HCEC 1CT (cell line): Measurements from ENCODE around the gene UFSP2.
"Not testable (repeated sequence)": the region's sequence is repeated elsewhere in the genome, so short reads cannot be mapped to it uniquely, and the experiment has no call there.

ENCODE experiments used
- DNase-seq: peaks from one replicate; pipeline ENCODE4 v3.0.0-alpha.2; 2017

UFSP2 gene

GRCh38 chr4:185381288-185382196 is 44.2 kb downstream of the UFSP2 start:
- DNase-seq, result peak; percentile 3

- DNase-seq, result no peak
Observed at GRCh38 chr4:185380320-185380719, 45.4 kb downstream of the UFSP2 start.

- DNase-seq, result no peak
Observed at GRCh38 chr4:185379326-185380295, 46.2 kb downstream of the UFSP2 start.

DNA sequence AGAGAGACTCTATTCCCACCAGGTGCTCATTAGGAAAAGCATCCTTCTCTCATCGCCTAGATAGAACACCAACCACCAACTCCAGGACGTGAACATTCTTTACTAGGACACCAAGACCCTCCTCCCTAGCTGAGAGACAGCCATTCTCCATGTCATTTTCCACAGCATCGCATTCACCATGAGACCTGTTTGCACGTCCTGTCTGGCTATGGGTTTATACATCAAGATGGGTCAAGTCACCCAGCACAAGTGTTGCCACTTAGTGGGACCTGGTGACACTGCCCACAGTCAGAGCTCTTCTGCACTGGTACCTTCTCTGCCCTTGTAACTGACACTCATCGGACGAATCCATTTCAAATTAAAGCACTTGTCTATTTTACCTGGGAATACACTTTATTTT is 47.5 kb downstream of the UFSP2 start:
- DNase-seq, result no peak

DNA sequence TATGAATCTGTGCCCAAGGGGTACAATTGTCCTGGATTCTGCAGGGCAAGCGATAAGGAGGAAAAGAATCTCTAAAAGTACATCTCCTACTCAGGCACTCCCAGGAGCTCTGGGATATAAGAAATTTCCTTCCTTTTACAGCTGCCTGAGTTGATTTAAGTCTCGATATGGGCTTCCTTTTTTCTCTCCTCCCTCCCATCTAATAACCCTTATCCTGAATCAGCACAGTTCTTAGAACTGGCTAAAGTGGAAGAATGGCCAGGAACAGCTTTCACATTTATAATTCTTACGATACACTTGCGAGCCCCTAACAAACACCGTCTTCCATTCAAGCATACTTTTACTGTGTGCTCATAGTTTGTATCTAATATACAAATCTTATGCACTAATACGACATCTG is 51.2 kb downstream of the UFSP2 start:
- no peak for DNase-seq

- no peak for DNase-seq
Observed at GRCh38 chr4:185374027-185374426, 51.7 kb downstream of the UFSP2 start.

DNA sequence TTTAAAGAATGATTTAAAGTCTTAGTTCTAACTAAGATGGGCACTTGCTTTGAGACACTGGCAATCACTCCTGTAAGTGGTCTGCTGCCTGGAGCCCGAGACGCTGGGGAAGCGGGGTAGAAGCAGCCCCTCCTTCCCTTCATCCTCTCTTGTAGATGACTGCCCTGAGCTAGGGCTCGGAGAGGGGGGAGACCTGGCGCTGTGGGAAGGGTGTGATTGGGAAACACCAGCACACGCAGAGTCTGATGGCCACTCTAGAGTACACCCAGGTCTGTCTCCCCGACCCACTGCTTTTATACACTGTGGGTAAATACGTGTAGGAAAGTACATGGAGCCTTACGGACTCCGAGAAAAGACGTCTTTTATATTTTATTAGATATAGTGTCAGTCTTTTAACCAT is 54.1 kb downstream of the UFSP2 start:
- DNase-seq, result no peak

DNA sequence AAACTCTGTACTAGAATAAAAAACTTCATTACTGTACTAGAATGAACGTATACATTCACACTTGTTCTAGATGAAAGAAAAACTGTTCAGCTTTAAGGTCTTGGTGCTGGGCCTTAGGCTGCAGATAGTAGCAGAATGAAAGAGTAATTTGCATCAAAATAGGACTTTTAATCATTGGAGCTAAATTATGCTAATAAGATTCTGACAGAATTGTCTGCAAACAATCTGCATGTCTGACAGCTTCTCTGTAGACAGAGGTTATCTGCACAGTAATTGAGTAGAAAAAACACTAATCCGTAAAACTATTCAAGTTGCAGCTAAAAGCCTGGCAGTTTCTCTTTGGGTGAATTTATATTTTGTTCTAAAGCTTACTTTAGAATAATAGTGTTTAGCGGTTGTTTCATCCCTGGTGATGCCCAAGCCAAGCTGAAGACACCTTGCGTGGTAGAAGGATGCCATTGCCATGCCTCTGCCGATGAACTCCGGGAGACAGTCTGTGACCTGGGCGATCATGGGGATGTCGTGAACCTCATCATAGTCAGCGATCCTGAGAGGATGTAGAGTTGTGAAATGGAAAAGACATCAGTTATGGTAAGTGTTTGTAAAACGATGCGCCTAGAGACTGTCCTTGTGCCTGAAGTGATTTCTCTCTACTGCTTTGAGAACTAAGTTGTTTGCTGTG is 55.4 kb downstream of the UFSP2 start:
- no peak for DNase-seq

DNA sequence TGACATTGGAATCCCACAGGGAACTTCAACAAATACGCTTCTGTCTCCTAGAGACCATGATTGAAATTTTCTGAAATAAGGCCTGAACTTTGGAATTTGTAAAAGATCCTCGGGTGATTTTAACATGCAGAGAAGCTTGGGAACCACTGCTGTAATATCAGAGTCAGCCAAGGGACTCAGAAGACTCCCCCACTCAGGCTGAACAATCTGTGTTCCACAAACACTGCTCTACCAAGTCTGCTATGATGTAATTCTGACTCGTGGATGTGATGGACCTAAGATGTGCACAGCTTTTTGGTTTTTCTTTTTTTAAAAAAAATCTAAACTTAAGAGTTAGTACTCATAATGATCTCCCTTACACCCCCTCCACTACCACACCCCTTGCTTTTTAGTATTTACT is 56.0 kb downstream of the UFSP2 start:
- no peak for DNase-seq

GRCh38 chr4:185364886-185365285 is 60.9 kb downstream of the UFSP2 start:
- no peak for DNase-seq

GRCh38 chr4:185363251-185363650 is 62.5 kb downstream of the UFSP2 start:
- no peak for DNase-seq

DNA sequence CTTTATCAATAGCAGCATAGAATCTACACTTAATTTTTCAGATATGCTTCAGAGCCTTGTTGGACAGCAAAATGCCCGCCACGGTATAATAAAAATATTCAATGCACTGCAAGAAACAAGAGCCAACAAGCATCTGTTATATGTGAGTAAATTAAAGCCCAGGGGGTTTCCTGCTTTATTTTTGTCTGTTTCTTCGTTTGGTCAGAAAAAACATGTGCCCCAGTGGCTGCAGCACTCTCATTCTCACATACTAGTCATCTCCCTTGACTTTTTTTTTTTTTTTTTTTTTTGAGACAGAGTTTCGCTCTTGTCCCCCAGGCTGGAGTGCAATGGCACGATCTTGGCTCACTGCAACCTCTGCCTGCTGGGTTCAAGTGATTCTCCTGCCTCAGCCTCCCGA is 63.2 kb downstream of the UFSP2 start:
- not testable (repeated sequence) for DNase-seq

GRCh38 chr4:185361872-185362271 is 63.9 kb downstream of the UFSP2 start:
- no peak for DNase-seq

DNA sequence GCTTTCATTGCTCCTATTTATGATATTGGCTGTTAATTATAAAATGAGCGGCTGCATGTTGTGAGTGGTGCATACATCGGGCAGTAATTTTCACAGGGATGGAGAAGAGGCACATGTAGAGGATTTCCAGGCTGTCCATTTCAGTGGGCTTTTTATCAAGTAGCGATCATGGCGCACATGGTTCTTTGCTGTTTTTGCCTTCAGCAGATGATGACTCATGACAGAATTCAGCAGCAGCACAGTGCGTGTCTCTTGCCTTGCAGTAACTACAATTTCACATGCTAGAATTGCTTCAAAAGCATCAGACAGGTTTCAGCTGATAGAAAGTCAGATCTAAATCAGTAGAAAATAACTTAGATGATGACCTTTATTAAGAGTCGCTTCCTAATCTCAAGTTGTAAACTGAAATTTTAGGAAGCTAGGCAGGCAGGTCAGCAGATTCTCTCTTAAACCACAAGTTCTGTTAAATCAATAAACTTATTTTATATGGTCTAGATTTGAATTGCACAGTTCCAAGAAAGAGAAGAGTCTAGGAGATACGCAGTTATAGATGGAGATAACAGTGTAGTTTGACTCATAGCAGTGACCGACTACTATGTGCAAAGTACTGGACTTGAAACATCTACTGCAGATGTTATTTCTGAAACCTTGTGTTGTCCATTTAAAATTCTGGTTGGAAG is 65.9 kb downstream of the UFSP2 start:
- no peak for DNase-seq

DNA sequence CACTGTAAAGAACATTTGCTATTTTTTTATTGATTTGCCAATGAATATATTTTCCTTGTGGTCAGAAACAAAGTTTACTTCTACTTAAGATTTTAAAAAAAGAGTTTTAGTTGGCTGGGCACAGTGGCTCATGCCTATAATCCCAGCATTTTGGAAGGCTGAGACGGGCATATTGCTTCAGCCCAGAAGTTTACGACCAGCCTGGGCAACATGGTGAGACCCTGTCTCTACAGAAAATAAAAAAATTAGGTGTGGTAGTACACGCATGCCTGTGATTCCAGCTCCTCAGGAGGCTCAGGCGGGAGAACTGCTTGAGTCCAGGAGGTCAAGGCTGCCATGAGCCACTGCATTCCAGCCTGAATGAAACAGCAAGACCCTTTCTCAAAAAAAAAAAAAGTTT is 66.8 kb downstream of the UFSP2 start:
- no peak for DNase-seq

- DNase-seq, result peak; percentile 13
Observed at GRCh38 chr4:185358514-185358913, 67.2 kb downstream of the UFSP2 start.

GRCh38 chr4:185357733-185358440 is 67.9 kb downstream of the UFSP2 start:
- no peak for DNase-seq

- DNase-seq, result no peak
Observed at GRCh38 chr4:185357211-185357610, 68.6 kb downstream of the UFSP2 start.

- DNase-seq, result no peak
Observed at GRCh38 chr4:185352741-185353140, 73.0 kb downstream of the UFSP2 start.

DNA sequence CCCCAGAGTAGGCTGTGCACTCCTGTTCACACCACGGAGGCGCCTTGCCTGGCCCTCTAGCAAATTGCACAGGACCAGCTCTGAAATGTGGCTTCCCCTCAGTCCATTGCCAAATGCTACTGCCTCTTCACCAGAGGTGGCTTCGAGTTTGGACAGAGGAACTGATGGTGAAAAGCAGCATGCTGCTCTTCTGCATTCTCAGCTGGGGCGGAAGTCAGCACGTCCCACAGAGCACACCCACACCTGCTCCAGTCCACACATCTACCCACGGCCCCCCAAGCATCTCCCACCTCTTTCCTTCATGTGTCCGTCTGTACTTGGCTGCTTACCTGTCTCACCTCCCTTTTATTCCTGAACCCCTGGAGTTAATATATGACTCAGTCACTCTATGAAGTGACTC is 73.6 kb downstream of the UFSP2 start:
- no peak for DNase-seq

GRCh38 chr4:185351691-185352090 is 74.1 kb downstream of the UFSP2 start:
- no peak for DNase-seq
